Measurements from ENCODE around the gene C17orf113.

- TF ChIP-seq CREB1 (IDR thresholded peaks at IDR 0.05; ENCODE audit: low read depth) (no peak), RAD21 (IDR thresholded peaks at IDR 0.05; ENCODE audit: low read depth) (no peak), TAF1 (IDR thresholded peaks at IDR 0.05; ENCODE audit: low read depth) (no peak), TEAD4 (IDR thresholded peaks at IDR 0.05) (no peak), MAX (IDR thresholded peaks at IDR 0.05) (no peak), YY1 (IDR thresholded peaks at IDR 0.05; ENCODE audit: low read depth) (no peak), EP300 (IDR thresholded peaks at IDR 0.05; ENCODE audit: borderline replicate concordance) (no peak), ZBTB7A (IDR thresholded peaks at IDR 0.05; ENCODE audit: low read depth) (no peak), FOXM1 (IDR thresholded peaks at IDR 0.05; ENCODE audit: borderline replicate concordance, low read depth) (no peak), EGR1 (IDR thresholded peaks at IDR 0.05) (no peak)
- TF ChIP-seq, protein P1, sequence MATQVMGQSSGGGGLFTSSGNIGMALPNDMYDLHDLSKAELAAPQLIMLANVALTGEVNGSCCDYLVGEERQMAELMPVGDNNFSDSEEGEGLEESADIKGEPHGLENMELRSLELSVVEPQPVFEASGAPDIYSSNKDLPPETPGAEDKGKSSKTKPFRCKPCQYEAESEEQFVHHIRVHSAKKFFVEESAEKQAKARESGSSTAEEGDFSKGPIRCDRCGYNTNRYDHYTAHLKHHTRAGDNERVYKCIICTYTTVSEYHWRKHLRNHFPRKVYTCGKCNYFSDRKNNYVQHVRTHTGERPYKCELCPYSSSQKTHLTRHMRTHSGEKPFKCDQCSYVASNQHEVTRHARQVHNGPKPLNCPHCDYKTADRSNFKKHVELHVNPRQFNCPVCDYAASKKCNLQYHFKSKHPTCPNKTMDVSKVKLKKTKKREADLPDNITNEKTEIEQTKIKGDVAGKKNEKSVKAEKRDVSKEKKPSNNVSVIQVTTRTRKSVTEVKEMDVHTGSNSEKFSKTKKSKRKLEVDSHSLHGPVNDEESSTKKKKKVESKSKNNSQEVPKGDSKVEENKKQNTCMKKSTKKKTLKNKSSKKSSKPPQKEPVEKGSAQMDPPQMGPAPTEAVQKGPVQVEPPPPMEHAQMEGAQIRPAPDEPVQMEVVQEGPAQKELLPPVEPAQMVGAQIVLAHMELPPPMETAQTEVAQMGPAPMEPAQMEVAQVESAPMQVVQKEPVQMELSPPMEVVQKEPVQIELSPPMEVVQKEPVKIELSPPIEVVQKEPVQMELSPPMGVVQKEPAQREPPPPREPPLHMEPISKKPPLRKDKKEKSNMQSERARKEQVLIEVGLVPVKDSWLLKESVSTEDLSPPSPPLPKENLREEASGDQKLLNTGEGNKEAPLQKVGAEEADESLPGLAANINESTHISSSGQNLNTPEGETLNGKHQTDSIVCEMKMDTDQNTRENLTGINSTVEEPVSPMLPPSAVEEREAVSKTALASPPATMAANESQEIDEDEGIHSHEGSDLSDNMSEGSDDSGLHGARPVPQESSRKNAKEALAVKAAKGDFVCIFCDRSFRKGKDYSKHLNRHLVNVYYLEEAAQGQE (IDR thresholded peaks at IDR 0.05; ENCODE audit: low read depth), result no peak
- TF ChIP-seq, protein P2, sequence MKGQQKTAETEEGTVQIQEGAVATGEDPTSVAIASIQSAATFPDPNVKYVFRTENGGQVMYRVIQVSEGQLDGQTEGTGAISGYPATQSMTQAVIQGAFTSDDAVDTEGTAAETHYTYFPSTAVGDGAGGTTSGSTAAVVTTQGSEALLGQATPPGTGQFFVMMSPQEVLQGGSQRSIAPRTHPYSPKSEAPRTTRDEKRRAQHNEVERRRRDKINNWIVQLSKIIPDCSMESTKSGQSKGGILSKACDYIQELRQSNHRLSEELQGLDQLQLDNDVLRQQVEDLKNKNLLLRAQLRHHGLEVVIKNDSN (IDR thresholded peaks at IDR 0.05), result no peak
These were observed 45.2 kb downstream of the C17orf113 start for GRCh38 chr17:42005166-42005565.

Measured in Ishikawa (cell line).